GM12892 (cell line): ENCODE data around the gene DELE1.

Source experiments
- POLR2A ChIP-seq: IDR thresholded peaks from 2 replicates; pipeline ENCODE4 v1.6.1; 2011; ENCODE audit warnings: low read depth, low read length, control low read depth
- POLR2AphosphoS5 ChIP-seq: IDR thresholded peaks from 2 replicates; pipeline ENCODE4 v1.6.1; 2011; ENCODE audit warnings: low read depth, low read length, control low read depth

GRCh38 chr5:141947316-141947715, 23.6 kb downstream of the DELE1 start:
- no peak for TF ChIP-seq POLR2AphosphoS5
- no peak for TF ChIP-seq POLR2A
